Stimulated activated CD8-positive, alpha-beta memory T cell treated with anti-CD3 and anti-CD28 coated beads, Interleukin-7, amount 100 ng/mL, for 48 hours (primary cell): Measurements from ENCODE around the gene PLEKHF1.

Experiments used
- DNase-seq, 2 donors: peaks; one replicate each; pipeline ENCODE4 v3.0.0-alpha.2; 2020; ENCODE audit warnings: low read depth in 1 of 2; ENCODE audit errors: extremely low read depth in 1 of 2

PLEKHF1 gene

GRCh38 chr19:29634423-29635130 lies 30.7 kb upstream of the PLEKHF1 start:
- no peak for DNase-seq

- no peak for DNase-seq
These were observed 29.3 kb upstream of the PLEKHF1 start for GRCh38 chr19:29635963-29636362.

GRCh38 chr19:29636553-29637360 lies 28.5 kb upstream of the PLEKHF1 start:
- no peak for DNase-seq

DNA sequence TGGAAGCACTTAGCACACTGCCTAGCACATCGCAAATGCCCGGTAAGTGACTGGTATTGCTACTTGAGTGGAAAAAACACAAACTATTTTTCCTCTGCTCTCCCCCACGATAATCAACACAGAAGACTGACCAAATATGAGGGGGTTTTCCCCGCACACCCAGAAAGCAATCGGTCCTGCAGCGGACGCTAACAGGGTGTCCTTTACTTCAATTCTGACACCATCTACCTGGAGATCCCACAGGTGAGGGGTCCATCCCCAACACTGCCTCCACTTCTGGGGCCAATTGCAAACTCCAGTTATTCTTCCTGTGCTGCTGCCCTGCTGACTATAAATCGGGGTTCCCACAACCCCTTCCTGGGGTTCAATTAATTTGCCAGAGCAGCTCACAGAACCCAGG lies 26.2 kb upstream of the PLEKHF1 start:
- no peak for DNase-seq

DNA sequence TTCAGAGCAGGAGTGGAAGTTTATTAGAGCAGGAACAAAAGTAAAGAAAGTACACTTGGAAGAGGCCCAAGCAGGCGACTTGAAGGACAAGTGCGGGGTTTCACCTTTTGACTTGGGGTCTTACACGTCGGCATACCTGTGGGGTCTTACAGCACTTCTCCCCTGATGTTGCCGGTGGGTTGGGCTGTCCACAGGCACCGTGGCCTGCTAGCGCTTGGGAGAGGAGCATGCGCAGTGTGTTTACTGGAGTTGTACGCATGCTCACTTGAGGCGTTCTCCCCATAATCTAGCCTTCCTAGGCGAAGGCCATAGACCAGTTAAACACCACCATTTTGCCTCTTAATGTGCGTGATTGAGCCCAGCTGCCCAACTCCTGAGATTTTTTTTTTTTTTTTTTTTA lies 25.0 kb upstream of the PLEKHF1 start:
- DNase-seq = no peak

GRCh38 chr19:29641597-29641996 lies 23.7 kb upstream of the PLEKHF1 start:
- no peak for DNase-seq

GRCh38 chr19:29643361-29643935 lies 21.8 kb upstream of the PLEKHF1 start:
- no peak for DNase-seq

- DNase-seq = no peak
These were observed 21.1 kb upstream of the PLEKHF1 start for GRCh38 chr19:29644210-29644609.

- DNase-seq = no peak
These were observed 19.8 kb upstream of the PLEKHF1 start for GRCh38 chr19:29645491-29645867.

- DNase-seq = no peak
These were observed 19.4 kb upstream of the PLEKHF1 start for GRCh38 chr19:29645911-29646310.

GRCh38 chr19:29650772-29651387 lies 14.4 kb upstream of the PLEKHF1 start:
- DNase-seq = no peak

- DNase-seq = no peak
These were observed 13.5 kb upstream of the PLEKHF1 start for GRCh38 chr19:29651622-29652394.

- no peak for DNase-seq
These were observed 11.9 kb upstream of the PLEKHF1 start for GRCh38 chr19:29653398-29653797.

DNA sequence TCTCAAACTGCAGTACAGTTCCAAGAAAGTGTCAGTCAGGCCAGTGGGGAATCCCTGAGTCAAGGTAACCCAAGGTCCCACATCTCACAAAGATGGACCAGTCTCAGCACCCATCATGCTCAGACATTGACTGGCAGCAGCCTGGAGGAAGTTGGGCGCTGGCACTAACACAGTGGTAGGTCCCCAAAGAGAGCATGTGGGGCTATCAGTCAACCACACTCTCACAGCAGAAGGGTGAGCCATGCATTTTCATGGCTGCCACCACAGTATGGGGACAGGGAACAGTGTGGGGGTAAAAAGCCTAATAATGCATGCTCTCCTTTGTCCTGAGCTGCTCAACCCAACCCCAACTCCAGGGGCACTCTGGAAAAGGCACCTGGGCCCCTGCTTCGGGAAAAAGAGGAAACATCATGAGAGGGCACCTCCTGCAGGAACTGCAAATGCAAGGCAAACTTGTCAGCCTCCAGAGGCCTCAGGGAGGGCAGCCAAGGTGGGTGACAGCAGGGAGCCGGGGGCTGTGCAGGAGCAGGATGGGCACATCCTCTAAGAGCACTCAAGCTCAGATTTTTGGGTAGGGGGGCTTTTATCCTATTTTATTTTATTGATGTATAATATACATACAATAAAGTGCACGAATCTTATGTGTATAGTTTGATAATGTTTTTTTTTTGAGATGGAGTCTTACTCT lies 9.5 kb upstream of the PLEKHF1 start:
- no peak for DNase-seq

DNA sequence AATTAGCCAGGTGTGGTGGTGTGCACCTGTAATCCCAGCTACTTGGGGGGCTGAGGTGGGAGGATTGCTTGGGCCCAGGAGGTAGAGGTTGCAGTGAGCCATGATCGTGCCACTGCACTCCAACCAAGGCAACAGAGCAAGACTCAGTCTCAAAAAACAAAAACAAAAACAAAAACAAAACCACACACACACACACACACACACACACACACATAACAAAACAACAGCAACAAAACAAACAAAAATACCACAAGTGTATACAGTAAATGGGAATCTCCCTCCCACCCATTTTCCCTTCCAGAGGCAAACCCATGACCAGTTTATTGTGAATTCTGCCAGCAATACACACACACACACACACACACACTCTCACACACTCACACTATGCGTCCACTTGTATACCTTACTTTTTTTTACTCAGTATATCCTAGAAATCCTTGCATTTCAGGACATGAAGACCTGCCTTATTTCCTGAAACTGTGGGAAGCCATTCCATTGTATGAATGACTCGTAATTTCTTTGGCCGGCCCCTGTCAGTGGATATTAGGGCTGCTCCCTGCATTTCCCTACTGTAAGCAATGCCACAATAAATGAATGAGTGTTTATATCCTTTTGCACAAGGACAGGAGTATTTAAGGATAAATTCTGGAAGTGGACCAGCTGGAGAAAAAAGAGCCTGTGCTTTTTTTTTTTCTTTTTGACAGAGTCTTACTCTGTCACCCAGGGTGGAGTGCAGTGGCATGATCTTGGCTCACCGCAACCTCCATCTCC lies 6.9 kb upstream of the PLEKHF1 start:
- DNase-seq = no peak

GRCh38 chr19:29660835-29661234 lies 4.4 kb upstream of the PLEKHF1 start:
- DNase-seq = no peak

- DNase-seq = no peak
These were observed 3.0 kb upstream of the PLEKHF1 start for GRCh38 chr19:29662278-29662603.

GRCh38 chr19:29662604-29663404 lies 2.5 kb upstream of the PLEKHF1 start:
- no peak for DNase-seq
